T47D (cell line): ENCODE measurements around the gene NDC1.

Experiments
- DNase-seq, 2 experiments: peaks; one replicate each; pipeline versions ENCODE4 v3.0.0 to v3.0.0-alpha.2; 2011 to 2012; ENCODE audit warnings: low read depth in 1 of 2, low spot score in 1 of 2
- JUND ChIP-seq: IDR thresholded peaks from 2 replicates; pipeline ENCODE4 v1.6.1; 2012; ENCODE audit warnings: low read depth
- in situ Hi-C: cut with HindIII; loops from 2 replicates; pipeline ENCODE4 v1.10.0; 2016; ENCODE audit warnings: low sequenced_read_pairs, low pct_unique_long_range_greater_than_20kb

The NDC1 gene

DNA sequence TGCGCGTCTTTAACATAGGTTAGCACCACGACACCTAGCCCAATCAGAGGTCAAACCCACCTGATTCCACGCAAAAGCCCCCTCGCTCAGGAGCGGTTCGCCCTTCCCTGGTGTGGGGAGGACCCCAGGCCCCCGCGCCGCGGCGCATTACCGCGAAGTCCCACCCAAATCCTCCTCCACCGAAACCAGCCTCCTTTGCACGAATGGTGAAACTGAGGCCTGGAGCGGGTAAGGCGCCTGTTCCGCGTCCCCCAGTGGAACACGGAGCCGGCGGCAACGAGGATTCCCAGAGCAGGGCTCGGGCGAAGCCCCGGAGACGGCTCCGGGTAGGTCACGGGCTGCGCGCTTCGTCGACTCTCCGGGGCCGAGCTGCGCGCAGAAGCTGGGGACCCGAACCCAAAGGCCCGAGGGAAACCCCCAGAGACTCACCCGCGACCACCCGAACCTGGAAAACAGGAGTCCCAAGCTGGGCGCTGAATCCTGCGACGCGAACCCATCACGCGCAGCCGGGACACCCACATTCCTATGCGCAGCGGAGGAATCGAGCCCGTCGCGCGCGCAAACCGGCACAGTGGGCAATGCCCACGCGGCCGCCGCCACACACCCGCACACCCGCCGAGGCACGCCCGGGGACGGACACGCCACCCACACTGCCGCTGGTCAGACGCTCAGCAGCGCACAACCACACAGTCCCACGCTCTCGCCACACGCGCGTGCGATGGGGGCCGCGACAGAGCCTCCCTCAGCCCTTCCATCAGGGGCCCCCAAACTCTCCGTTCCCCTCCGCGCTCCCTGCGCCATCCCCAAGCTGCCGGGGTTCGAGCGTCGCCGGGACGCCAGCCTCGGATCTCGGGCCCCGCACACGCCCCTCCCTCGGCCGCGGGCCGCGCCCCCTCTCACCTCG lies 99.6 kb downstream of the NDC1 start:
- no peak for DNase-seq
- TF ChIP-seq JUND: no peak
- in situ Hi-C loops: no loop called here

DNA sequence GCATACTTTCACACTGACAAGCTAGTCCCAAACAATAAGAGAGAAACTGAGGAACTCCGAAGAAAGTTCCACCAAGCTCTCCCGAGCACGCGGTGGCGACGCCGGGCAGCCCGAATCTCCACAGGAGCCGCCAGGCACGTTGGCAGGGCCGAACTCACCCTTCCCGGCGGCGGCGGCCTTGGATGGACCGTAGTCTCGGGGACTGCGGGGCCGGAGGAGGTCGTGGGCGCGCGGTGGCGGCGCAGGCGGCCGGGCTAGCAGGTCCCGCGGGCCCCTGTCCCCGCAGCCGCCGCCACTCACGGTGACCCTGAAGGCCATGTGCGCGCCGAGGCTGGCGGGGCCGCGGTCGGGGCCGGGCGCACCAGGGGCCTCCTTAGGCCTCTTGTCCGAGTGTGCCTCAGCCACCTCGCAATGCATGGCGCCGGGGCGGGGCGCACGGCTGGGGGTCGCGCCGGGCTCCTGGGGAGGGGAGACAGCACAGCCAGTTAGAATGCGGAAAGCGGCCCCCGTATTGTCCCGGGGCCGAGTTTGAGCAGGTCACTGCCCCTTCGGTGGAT lies 100.4 kb downstream of the NDC1 start:
- in situ Hi-C loops: no loop called here
- no peak for TF ChIP-seq JUND
- no peak for DNase-seq

DNA sequence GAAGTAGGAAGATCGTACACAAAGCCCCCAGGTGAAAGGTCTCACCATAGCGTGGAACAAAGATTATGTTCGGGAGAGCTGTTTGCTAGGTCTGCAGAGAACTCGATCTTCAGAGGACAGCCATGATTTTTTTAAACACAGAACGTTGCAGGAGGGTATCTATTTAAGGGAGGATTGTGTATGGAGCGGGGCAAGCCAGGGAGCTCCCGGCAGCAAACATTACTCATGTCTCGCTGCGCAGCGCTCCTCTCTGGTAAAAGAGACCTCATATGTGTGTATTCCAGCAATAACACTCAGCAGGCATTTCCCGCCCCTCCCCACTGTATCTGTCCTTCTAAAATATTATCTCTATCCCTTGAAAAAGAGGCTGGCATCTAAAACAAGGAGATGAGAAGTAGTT lies 101.8 kb downstream of the NDC1 start:
- in situ Hi-C loops: no loop called here
- TF ChIP-seq JUND: no peak
- no peak for DNase-seq

DNA sequence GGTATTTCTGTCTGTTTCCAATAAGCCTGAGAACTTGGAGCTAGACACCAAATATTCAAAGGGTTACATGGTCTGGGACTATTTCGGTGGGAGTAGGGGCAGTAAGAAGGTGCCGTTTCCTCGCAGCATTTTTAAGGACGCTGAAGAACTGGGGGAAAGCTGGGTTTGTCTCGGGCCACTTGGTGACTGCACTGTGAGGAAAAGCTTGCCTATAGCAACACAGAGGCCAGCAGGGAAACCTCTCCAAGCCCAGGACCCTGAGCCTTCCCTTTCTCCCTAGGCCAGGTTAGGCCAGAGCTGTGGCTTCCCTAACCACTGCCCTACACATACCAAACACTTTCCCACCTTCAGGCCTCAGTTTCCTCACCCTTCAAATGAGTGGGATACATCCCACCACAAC lies 102.4 kb downstream of the NDC1 start:
- no peak for TF ChIP-seq JUND
- in situ Hi-C loops: no loop called here
- DNase-seq: no peak

DNA sequence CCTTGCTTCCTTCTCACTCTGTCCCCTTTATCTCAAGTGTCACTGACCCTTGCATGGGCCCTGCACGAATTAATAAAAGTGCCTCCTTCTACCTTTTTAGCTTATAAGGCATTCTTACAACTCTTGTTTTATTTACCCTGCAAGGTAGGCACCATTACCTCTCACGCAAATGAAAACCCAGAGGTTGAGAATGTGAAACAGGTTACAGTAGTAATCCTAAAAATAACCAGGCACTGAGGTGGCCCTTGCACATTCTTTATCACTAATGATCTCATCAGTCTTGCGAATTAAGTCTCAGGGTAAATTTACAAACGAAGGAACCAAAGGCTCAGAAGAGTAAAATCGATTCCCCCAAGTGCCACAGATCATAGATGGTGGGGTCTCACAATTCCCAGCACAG lies 102.8 kb downstream of the NDC1 start:
- no peak for DNase-seq
- in situ Hi-C loops: no loop called here
- TF ChIP-seq JUND: no peak

DNA sequence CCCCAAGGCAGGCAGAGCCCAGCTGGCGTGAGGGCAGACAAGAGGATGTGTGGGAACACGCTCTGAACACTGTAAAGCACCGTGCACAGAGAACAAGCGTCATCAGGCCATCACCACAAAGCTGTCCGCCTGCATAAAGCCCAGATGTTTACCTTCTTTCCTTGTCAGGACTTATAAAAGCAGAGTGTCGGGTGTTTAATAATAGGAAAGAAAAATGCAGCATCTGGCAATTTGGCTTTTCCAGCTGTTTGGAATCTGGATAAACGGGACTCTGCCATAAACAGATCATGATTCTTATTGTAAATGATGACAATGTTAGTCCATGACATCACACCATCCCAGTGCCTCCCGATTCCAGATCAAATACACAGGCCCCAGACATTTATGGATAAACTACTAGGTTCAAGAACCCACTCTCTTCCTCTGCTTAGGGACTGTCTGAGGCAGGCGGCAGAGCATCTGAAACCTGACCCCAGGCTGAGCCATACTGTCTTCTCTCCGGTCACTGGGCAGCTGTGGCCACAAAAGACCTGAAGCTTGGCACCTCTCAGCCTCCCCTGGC lies 103.4 kb downstream of the NDC1 start:
- DNase-seq: no peak
- no peak for TF ChIP-seq JUND
- in situ Hi-C loops: no loop called here

DNA sequence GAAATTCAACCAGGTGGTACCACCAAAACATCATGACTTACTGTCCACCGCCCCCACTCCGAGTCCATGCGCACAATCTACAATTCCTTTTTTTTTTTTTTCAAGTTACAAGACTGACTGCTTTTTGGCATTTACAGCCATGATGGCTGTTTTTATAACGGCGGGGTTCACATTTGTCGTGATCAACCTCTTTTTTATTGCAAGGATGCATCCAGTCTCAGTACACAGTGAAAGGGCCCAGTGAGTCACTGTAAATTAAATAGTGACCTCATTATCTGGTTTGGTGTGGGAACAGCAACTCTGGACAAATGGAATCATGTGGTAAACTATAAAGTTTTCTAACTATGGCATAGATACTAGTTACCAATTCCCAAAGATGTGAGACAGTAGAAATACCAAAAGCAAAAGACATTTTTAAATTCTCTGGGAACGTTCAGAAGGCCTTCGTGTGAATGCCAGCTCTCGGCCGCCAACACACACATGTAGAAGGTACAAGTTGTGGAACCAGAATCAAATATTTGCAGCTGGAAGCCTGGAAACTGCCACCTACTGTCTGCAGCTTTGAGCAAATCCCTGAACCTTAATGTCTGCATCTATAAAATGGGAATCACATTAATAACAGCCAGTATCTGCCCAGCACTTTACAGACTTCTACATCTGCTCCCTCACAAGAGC lies 104.0 kb downstream of the NDC1 start:
- in situ Hi-C loops: no loop called here
- TF ChIP-seq JUND: no peak
- DNase-seq: no peak

DNA sequence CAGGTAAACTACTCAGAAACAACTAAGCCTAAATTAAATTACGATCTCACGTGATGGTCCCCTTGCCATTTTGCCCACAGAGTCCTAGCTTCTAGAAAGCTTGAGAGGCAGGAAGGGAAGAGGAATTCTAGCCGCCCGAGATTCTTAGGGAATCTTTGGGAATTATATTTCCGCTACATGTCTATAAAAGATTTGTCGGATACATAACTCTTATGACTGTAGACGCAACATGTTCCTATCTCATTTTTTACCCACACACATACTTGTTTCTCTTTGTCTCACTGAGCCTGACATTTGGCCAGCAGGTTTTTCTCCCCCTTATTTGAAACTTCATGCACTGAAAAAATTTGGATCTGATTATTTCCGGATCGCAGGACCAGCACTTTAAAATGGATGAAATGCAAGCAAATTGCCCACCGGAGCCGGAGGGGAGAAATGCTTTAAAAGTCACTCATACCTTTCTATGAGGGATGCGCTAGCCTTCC lies 104.6 kb downstream of the NDC1 start:
- TF ChIP-seq JUND: no peak
- DNase-seq: no peak
- in situ Hi-C loops: no loop called here

DNA sequence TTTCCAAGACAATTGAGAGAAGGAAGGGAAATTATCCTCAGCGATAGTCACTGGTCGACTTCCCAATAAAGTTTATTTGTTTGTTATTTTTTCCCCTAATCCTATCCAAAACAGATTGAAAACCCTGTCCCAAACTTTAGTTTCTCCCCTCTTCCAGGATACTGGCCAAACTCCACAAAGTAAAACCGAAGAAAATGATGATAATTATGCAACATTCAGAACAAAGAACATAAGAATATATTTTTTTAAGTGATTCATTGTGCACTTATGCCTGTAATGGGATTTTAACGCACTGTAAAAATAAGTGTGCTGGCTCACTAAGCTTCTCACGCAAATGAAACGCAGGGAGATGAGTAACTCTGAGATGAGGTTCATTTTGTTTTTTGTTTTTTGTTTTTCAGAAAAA lies 105.2 kb downstream of the NDC1 start:
- in situ Hi-C loops: no loop called here
- TF ChIP-seq JUND: no peak
- DNase-seq: no peak

DNA sequence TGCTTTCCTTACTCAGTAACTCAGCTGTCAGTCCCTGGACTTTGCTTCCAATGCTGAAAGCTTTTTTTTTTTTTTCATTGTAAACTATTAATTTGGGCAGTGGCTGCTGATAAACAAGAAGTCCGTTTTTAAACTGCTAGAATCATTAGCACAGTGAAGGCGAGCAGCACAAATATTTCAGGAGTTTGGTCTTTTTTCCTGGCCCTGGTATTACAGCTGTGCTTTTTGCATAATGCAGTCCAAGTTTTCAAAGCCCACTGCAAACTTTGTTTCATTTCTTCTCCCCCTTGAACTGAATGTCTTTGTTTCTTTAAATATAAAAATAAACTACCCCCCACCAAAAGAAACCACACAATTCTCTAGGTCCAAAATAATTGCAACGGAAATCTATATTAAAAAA lies 105.7 kb downstream of the NDC1 start:
- no peak for DNase-seq

DNA sequence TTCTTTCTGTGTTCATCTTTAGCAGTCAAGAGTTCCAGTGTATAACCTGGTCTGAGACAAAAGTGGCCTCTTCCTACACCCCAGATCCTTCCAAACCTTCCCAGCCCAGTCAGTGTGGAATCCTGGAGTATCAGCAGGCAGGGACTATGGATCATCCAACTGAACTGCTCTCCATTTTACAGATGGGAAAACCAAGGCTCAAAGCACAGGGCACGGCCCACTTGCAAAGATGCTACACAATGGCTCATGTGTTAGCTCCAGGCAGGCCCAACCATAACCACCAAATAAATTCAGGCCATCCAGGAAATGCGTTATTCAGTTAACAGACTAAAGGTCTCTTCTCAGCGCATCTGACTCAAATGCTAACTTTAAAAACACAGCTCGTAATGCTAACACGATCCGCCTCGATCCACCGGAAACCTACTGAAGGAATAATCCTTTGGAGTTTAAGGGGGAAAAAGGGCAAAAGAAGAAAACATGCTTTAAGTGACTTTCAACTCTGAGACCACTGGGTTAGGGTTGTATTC lies 106.3 kb downstream of the NDC1 start:
- in situ Hi-C loops: no loop called here
- TF ChIP-seq JUND: no peak

More for the DNA sequence above, 105.7 kb downstream of the NDC1 start:
- no peak for TF ChIP-seq JUND
- in situ Hi-C loops: no loop called here

DNA sequence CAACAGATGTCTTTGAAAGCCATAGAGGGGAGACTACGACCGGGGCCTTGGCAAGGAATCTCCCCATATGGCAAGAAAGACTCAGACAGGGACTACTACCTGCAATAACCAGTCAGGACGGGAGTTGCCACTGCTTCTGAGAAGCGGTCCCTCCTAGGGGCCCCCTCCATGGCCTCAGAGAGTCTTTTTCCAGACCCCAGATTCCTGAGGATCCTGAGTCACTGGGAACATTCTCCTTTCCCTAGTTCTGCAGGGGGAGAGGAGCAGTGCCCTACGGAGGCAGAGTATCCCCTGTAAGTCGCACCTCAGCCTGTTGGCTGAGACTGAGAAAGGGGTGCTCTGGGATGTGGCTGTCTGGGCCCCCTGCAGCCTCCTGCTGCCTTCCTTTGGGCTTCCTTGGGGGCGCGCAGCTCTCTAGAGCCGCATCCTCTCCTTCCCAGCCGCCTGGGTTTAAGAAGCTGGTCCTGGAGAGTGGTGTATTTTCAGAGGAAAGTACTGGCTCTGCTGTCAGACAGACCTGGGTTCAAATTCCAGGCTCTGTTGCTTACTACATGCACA lies 107.0 kb downstream of the NDC1 start:
- in situ Hi-C loops: no loop called here
- no peak for TF ChIP-seq JUND

More for the DNA sequence above, 106.3 kb downstream of the NDC1 start:
- DNase-seq: no peak

More for the DNA sequence above, 107.0 kb downstream of the NDC1 start:
- no peak for DNase-seq
